HepG2 (cell line): Measurements from ENCODE around the gene CYSRT1. TPM values are rescaled to one million over a fixed set of nuclear protein-coding genes. Genes with fewer than 3 reads are reported as not detected.

Experiments used
- CAMTA2 ChIP-seq: sonication (generic); formaldehyde crosslinking; IDR thresholded peaks from 2 replicates; pipeline ENCODE4 v1.4.0; 2020; ENCODE audit warnings: mild to moderate bottlenecking, missing genetic modification reagents, borderline replicate concordance
- CBX2 ChIP-seq, 2 experiments: fragments of 200-600 bp in 1 of 2; sonication (generic); formaldehyde crosslinking in 1 of 2; IDR thresholded peaks; 2 replicates each; pipeline versions ENCODE4 v1.7.0 to v1.8.1; 2018 to 2022; ENCODE audit warnings: low read depth in 2 of 2, low read length in 1 of 2, mild to moderate bottlenecking in 1 of 2, missing genetic modification reagents in 1 of 2
- CC2D1A ChIP-seq: sonication (generic); formaldehyde crosslinking; IDR thresholded peaks from 2 replicates; pipeline ENCODE4 v1.8.1; 2023; ENCODE audit warnings: mild to moderate bottlenecking, missing genetic modification reagents
- HNF1A ChIP-seq, 2 experiments: sonication (generic) in 1 of 2; formaldehyde crosslinking in 1 of 2; IDR thresholded peaks; 2 replicates each; pipeline versions ENCODE4 v1.4.0 to v1.6.1; 2016 to 2020; ENCODE audit warnings: borderline replicate concordance in 1 of 2, low read depth in 1 of 2, mild to moderate bottlenecking in 1 of 2, missing genetic modification reagents in 1 of 2
- HOXD1 ChIP-seq: sonication (generic); formaldehyde crosslinking; IDR thresholded peaks from 2 replicates; pipeline ENCODE4 v1.5.0; 2020; ENCODE audit warnings: missing genetic modification reagents
- ISX ChIP-seq: sonication (generic); formaldehyde crosslinking; conservative IDR thresholded peaks from 2 replicates; pipeline ENCODE4 v1.5.0; 2020; ENCODE audit warnings: missing genetic modification reagents
- KAT2B ChIP-seq: fragments of 150-350 bp; IDR thresholded peaks from 2 replicates; pipeline ENCODE4 v1.6.1; 2014; ENCODE audit warnings: low read depth, low read length, borderline replicate concordance
- NCOA1 ChIP-seq: sonication (generic); formaldehyde crosslinking; IDR thresholded peaks from 2 replicates; pipeline ENCODE4 v1.9.0; 2021; ENCODE audit warnings: missing genetic modification reagents
- RARA ChIP-seq: IDR thresholded peaks from 2 replicates; pipeline ENCODE4 v1.6.1; 2016; ENCODE audit warnings: missing genetic modification reagents, missing compliant biosample characterization
- SNAPC5 ChIP-seq: sonication (generic); formaldehyde crosslinking; IDR thresholded peaks from 2 replicates; pipeline ENCODE4 v1.8.1; 2023; ENCODE audit warnings: mild to moderate bottlenecking, missing genetic modification reagents, borderline replicate concordance
- ZBTB20 ChIP-seq: sonication (generic); formaldehyde crosslinking; IDR thresholded peaks from 2 replicates; pipeline ENCODE4 v1.8.1; 2023; ENCODE audit warnings: missing genetic modification reagents, low read depth, mild to moderate bottlenecking, borderline replicate concordance
- ZFP90 ChIP-seq: sonication (generic); formaldehyde crosslinking; IDR thresholded peaks from 2 replicates; pipeline ENCODE4 v1.8.0; 2022; ENCODE audit warnings: missing genetic modification reagents, mild to moderate bottlenecking, inconsistent platforms, borderline replicate concordance
- ZNF142 ChIP-seq: sonication (generic); formaldehyde crosslinking; IDR thresholded peaks from 2 replicates; pipeline ENCODE4 v1.4.0; 2020; ENCODE audit warnings: missing genetic modification reagents
- ZNF205 ChIP-seq: IDR thresholded peaks from 2 replicates; pipeline ENCODE4 v1.6.1; 2018; ENCODE audit warnings: missing biosample characterization, missing genetic modification reagents
- ZNF543 ChIP-seq: sonication (generic); formaldehyde crosslinking; IDR thresholded peaks from 2 replicates; pipeline ENCODE4 v1.4.0; 2020; ENCODE audit warnings: mild to moderate bottlenecking, missing genetic modification reagents
- ZNF558 ChIP-seq: sonication (generic); formaldehyde crosslinking; IDR thresholded peaks from 2 replicates; pipeline ENCODE4 v1.9.0; 2022; ENCODE audit warnings: mild to moderate bottlenecking, missing genetic modification reagents, borderline replicate concordance
- ZNF781 ChIP-seq: sonication (generic); formaldehyde crosslinking; IDR thresholded peaks from 2 replicates; pipeline ENCODE4 v1.5.1; 2020; ENCODE audit warnings: borderline replicate concordance, mild to moderate bottlenecking, missing genetic modification reagents; ENCODE audit errors: not compliant biosample characterization
- ZNF883 ChIP-seq: sonication (generic); formaldehyde crosslinking; IDR thresholded peaks from 2 replicates; pipeline ENCODE4 v1.5.1; 2020; ENCODE audit warnings: mild to moderate bottlenecking, missing genetic modification reagents; ENCODE audit errors: not compliant biosample characterization
- ZSCAN25 ChIP-seq: sonication (generic); formaldehyde crosslinking; IDR thresholded peaks from 2 replicates; pipeline ENCODE4 v1.8.0; 2022; ENCODE audit warnings: mild to moderate bottlenecking, missing genetic modification reagents
- polyA plus RNA-seq, 8 experiments: library from polyadenylated mRNA; depleted of rRNA in 3 of 8; stranded (reverse) in 7 of 8; unstranded in 1 of 8; fragments of >200 nt; fragmentation: Illumina TruSeq in 4 of 8; extraction: Trizol in 4 of 8; gene quantifications; 2 replicates each; pipeline versions ENCODE4 v1.2.1 to v1.2.3, GENCODE V29; 2011 to 2016; ENCODE audit warnings: low read depth in 4 of 8, missing spikeins in 1 of 8, mixed read lengths in 1 of 8; ENCODE audit not compliant: insufficient read depth in 1 of 8
- total RNA-seq, 5 experiments: library from RNA; depleted of rRNA; stranded (reverse); fragments of >200 nt; fragmentation: Illumina TruSeq; extraction: Trizol; gene quantifications; 2 replicates each; pipeline ENCODE4 v1.2.3, GENCODE V29; 2016; ENCODE audit warnings: low read depth in 1 of 5

CYSRT1 gene
- total and polyA plus RNA-seq, 2 of the 13 experiments (the other 11 are each of a cell fraction or from before 2014, with no cell fraction given), result 1.5 to 2.1 TPM

GRCh38 chr9:137240318-137240840 is 15.4 kb downstream of the CYSRT1 start (continued):
- TF ChIP-seq HNF1A (IDR thresholded peaks at IDR 0.05; ENCODE audit: low read depth) (no peak; the same call in 1 of the 2 replicates), HNF1A (CRISPR knock-in tag; IDR thresholded peaks at IDR 0.05; ENCODE audit: borderline replicate concordance) (peak; percentile 75; the same call in 1 of the 2 replicates), ZNF142 (CRISPR knock-in tag) (peak; percentile 73), CC2D1A (CRISPR knock-in tag) (no peak), SNAPC5 (CRISPR knock-in tag) (no peak), CAMTA2 (CRISPR knock-in tag) (0 out of 2 replicates have a peak, but pooled peaks have one; percentile 28), CBX2 (IDR thresholded peaks at IDR 0.05; ENCODE audit: low read depth, low read length) (no peak), CBX2 (CRISPR knock-in tag; IDR thresholded peaks at IDR 0.05; ENCODE audit: low read depth) (no peak), ZFP90 (CRISPR knock-in tag) (0 out of 2 replicates have a peak, but pooled peaks have one; percentile 76), ISX (CRISPR knock-in tag) (no peak), ZNF558 (peak; percentile 63; the same call in 1 of the 2 replicates), NCOA1 (CRISPR knock-in tag) (peak; percentile 89; the same call in 1 of the 2 replicates), ZNF883 (CRISPR knock-in tag) (peak; percentile 77), KAT2B (no peak), HOXD1 (peak; percentile 54; the same call in 1 of the 2 replicates), ZNF205 (peak; percentile 64), ZSCAN25 (peak; percentile 98), RARA (CRISPR knock-in tag) (peak; percentile 42), ZNF543 (CRISPR knock-in tag) (peak; percentile 92; the same call in 1 of the 2 replicates), ZBTB20 (peak; percentile 54), ZNF781 (CRISPR knock-in tag) (peak; percentile 72)
